H9 (cell line): Measurements from ENCODE around the gene HS6ST3. TPM values are rescaled to one million over a fixed set of nuclear protein-coding genes. Genes with fewer than 3 reads are reported as not detected.

Experiments used
- DNase-seq: peaks from one replicate; pipeline ENCODE4 v3.0.0-alpha.2; 2017
- H2AFZ ChIP-seq: one replicate; pipeline ENCODE4 v1.6.1; 2013; ENCODE audit warnings: mild to moderate bottlenecking, low read length, control low read depth, moderate library complexity
- H2AK5ac ChIP-seq: 2 replicates; pipeline ENCODE4 v1.6.1; 2013; ENCODE audit warnings: low read length, control low read depth, mixed read lengths; ENCODE audit not compliant: insufficient read length
- H2BK120ac ChIP-seq: one replicate; pipeline ENCODE4 v1.6.1; 2013; ENCODE audit warnings: low read depth, mild to moderate bottlenecking, low read length, control low read depth, inconsistent platforms; ENCODE audit not compliant: poor library complexity, severe bottlenecking
- H2BK12ac ChIP-seq: 2 replicates; pipeline ENCODE4 v1.6.1; 2013; ENCODE audit warnings: low read length, control low read depth, mixed read lengths, low read depth; ENCODE audit not compliant: insufficient read length
- H2BK15ac ChIP-seq: 2 replicates; pipeline ENCODE4 v1.6.1; 2013; ENCODE audit warnings: low read depth, low read length, control low read depth
- H2BK20ac ChIP-seq: one replicate; pipeline ENCODE4 v1.6.1; 2013; ENCODE audit warnings: low read depth, mild to moderate bottlenecking, low read length, control low read depth, inconsistent platforms; ENCODE audit not compliant: poor library complexity, severe bottlenecking
- H2BK5ac ChIP-seq: 2 replicates; pipeline ENCODE4 v1.6.1; 2013; ENCODE audit warnings: low read length, control low read depth, mixed read lengths; ENCODE audit not compliant: insufficient read length
- H3K14ac ChIP-seq: 2 replicates; pipeline ENCODE4 v1.6.1; 2013; ENCODE audit warnings: low read length, control low read depth; ENCODE audit not compliant: insufficient read depth
- H3K18ac ChIP-seq: 2 replicates; pipeline ENCODE4 v1.6.1; 2013; ENCODE audit warnings: low read depth, mild to moderate bottlenecking, mixed read lengths, low read length, control low read depth; ENCODE audit not compliant: insufficient read length
- H3K23ac ChIP-seq: 2 replicates; pipeline ENCODE4 v1.6.1; 2013; ENCODE audit warnings: low read length, control low read depth, mixed read lengths, low read depth; ENCODE audit not compliant: insufficient read length
- H3K23me2 ChIP-seq: 2 replicates; pipeline ENCODE4 v1.6.1; 2013; ENCODE audit warnings: low read depth, mild to moderate bottlenecking, mixed read lengths, low read length, control low read depth; ENCODE audit not compliant: insufficient read length, poor library complexity, severe bottlenecking
- H3K27ac ChIP-seq: 2 replicates; pipeline ENCODE4 v1.5.1; 2013; ENCODE audit warnings: low read length, control low read depth, mixed read lengths, low read depth; ENCODE audit not compliant: insufficient read length
- H3K27me3 ChIP-seq: 2 replicates; pipeline ENCODE4 v1.6.1; 2013; ENCODE audit warnings: low read length, control low read depth, inconsistent platforms; ENCODE audit not compliant: insufficient read depth
- H3K4ac ChIP-seq: 2 replicates; pipeline ENCODE4 v1.6.1; 2013; ENCODE audit warnings: low read depth, mild to moderate bottlenecking, control low read depth, inconsistent platforms, low read length, moderate library complexity
- H3K4me1 ChIP-seq: 2 replicates; pipeline ENCODE4 v1.6.1; 2013; ENCODE audit warnings: low read length, control low read depth, inconsistent platforms; ENCODE audit not compliant: insufficient read depth
- H3K4me2 ChIP-seq: 2 replicates; pipeline ENCODE4 v1.6.1; 2013; ENCODE audit warnings: low read length, control low read depth, mixed read lengths; ENCODE audit not compliant: insufficient read length, insufficient read depth
- H3K56ac ChIP-seq: 2 replicates; pipeline ENCODE4 v1.6.1; 2013; ENCODE audit warnings: low read depth, mild to moderate bottlenecking, mixed read lengths, low read length, control low read depth; ENCODE audit not compliant: insufficient read length
- H3K79me1 ChIP-seq: 2 replicates; pipeline ENCODE4 v1.6.1; 2013; ENCODE audit warnings: low read depth, mild to moderate bottlenecking, moderate library complexity, low read length, control low read depth, inconsistent platforms; ENCODE audit not compliant: insufficient read depth, poor library complexity, severe bottlenecking
- H3K79me2 ChIP-seq: 2 replicates; pipeline ENCODE4 v1.6.1; 2013; ENCODE audit warnings: low read length, control low read depth, inconsistent platforms; ENCODE audit not compliant: insufficient read depth
- H3K9ac ChIP-seq: 2 replicates; pipeline ENCODE4 v1.6.1; 2013; ENCODE audit warnings: low read length, control low read depth, mixed read lengths; ENCODE audit not compliant: insufficient read length; ENCODE audit errors: extremely low read depth
- H3K9me3 ChIP-seq: one replicate; pipeline ENCODE4 v1.6.1; 2013; ENCODE audit warnings: low read depth, low read length, inconsistent platforms; ENCODE audit not compliant: control insufficient read depth
- H3T11ph ChIP-seq: one replicate; pipeline ENCODE4 v1.6.1; 2013; ENCODE audit warnings: mild to moderate bottlenecking, low read length, control low read depth, inconsistent platforms
- H4K20me1 ChIP-seq: one replicate; pipeline ENCODE4 v1.6.1; 2013; ENCODE audit not compliant: control insufficient read depth, insufficient read length, insufficient read depth
- H4K5ac ChIP-seq: 2 replicates; pipeline ENCODE4 v1.6.1; 2013; ENCODE audit warnings: low read depth, mild to moderate bottlenecking, mixed read lengths, low read length, control low read depth; ENCODE audit not compliant: insufficient read length
- H4K8ac ChIP-seq: replicated peaks from 2 replicates; pipeline ENCODE4 v1.6.1; 2013; ENCODE audit warnings: low read length, control low read depth, mixed read lengths, low read depth; ENCODE audit not compliant: insufficient read length
- H4K91ac ChIP-seq: 2 replicates; pipeline ENCODE4 v1.6.1; 2013; ENCODE audit warnings: low read depth, mild to moderate bottlenecking, moderate library complexity, mixed read lengths, low read length, control low read depth; ENCODE audit not compliant: insufficient read length
- H3K27ac Mint-ChIP-seq, 3 experiments: 2 replicates in 2 of 3; 3 replicates in 1 of 3; pipeline ENCODE4 v1.8.0; 2020 to 2021; ENCODE audit warnings: mixed read lengths in 3 of 3, mild to moderate bottlenecking in 1 of 3, moderate library complexity in 1 of 3
- H3K27me3 Mint-ChIP-seq: 2 replicates; pipeline ENCODE4 v1.8.0; 2021; ENCODE audit warnings: low read depth, mild to moderate bottlenecking, moderate library complexity, mixed read lengths
- H3K36me3 Mint-ChIP-seq, 3 experiments: 2 replicates in 2 of 3; 3 replicates in 1 of 3; pipeline ENCODE4 v1.8.0; 2020 to 2021; ENCODE audit warnings: low read depth in 3 of 3, mixed read lengths in 3 of 3; ENCODE audit not compliant: insufficient read depth in 1 of 3
- H3K4me1 Mint-ChIP-seq, 2 experiments: 2 replicates each; pipeline ENCODE4 v1.8.0; 2020; ENCODE audit warnings: mixed read lengths in 2 of 2
- H3K4me3 Mint-ChIP-seq, 2 experiments: 2 replicates in 1 of 2; 3 replicates in 1 of 2; pipeline ENCODE4 v1.8.0; 2020 to 2021; ENCODE audit warnings: mild to moderate bottlenecking in 2 of 2, mixed read lengths in 2 of 2, moderate library complexity in 1 of 2
- H3K9me3 Mint-ChIP-seq, 2 experiments: 2 replicates in 1 of 2; 3 replicates in 1 of 2; pipeline ENCODE4 v1.8.0; 2020; ENCODE audit warnings: mild to moderate bottlenecking in 2 of 2, mixed read lengths in 2 of 2, moderate library complexity in 1 of 2
- CTCF ChIP-seq: fragments of 200-600 bp; sonication (generic); conservative IDR thresholded peaks from 3 replicates; pipeline ENCODE4 v1.8.0; 2021; ENCODE audit warnings: antibody characterized with exemption, mild to moderate bottlenecking
- WGBS: extraction: QIAGEN DNeasy Blood & Tissue Kit; methylation state at CpG from one replicate; pipeline ENCODE4 v1.1.7; 2013; ENCODE audit warnings: missing lambda C conversion rate, low lambda C conversion rate, mixed read lengths; ENCODE audit not compliant: insufficient read length; ENCODE audit errors: extremely low coverage; 5-methylcytosine and 5-hydroxymethylcytosine counted together
- total RNA-seq: library from RNA; stranded (reverse); gene quantifications from 2 replicates; pipeline ENCODE4 v1.2.1, GENCODE V29; 2021

Gene HS6ST3
- total RNA-seq, 1 experiment from 2014 or later, result 0.44 TPM

- Histone ChIP-seq H3K4me2 (no peak overlapping the region), H4K5ac (no peak overlapping the region), H4K91ac (no peak overlapping the region), H2BK15ac (no peak overlapping the region), H3K27ac (no peak overlapping the region), H3K14ac (no peak overlapping the region), H3K9ac (no peak overlapping the region), H2BK5ac (no peak overlapping the region), H2BK12ac (no peak overlapping the region), H3K18ac (no peak overlapping the region), H3K9me3 (no peaks in the 10 kb centered on the region), H3K79me1 (no peaks in the 10 kb centered on the region), H3K79me2 (no peaks in the 10 kb centered on the region), H3K4ac (no peak overlapping the region), H3K56ac (no peak overlapping the region), H3K27me3 (no peaks in the 10 kb centered on the region), H2AFZ (no peak overlapping the region), H4K8ac (no peak overlapping the region), H3K4me1 (no peaks in the 10 kb centered on the region), H2AK5ac (no peak overlapping the region), H2BK20ac (no peak overlapping the region), H3T11ph (no peak overlapping the region), H4K20me1 (no peaks in the 10 kb centered on the region), H3K23ac (no peak overlapping the region), H2BK120ac (no peak overlapping the region), H3K23me2 (no peaks in the 10 kb centered on the region)
- no CpG with 5 or more reads among the region's 2 CpGs for WGBS
- peaks cover 0 to 7% (median 4%) of the 10 kb centered on the region in 3 experiments; a peak in 4 of 7 replicates for H3K36me3 Mint-ChIP-seq
- no peak overlapping the region for H3K4me3 Mint-ChIP-seq
- no peak for TF ChIP-seq CTCF
- H3K9me3 Mint-ChIP-seq, result peaks cover 7 to 16% of the 10 kb centered on the region in 2 experiments
- H3K27ac Mint-ChIP-seq, result no peak overlapping the region
- H3K27me3 Mint-ChIP-seq, result no peaks in the 10 kb centered on the region; the same call in 1 of the 2 replicates
- no peak for DNase-seq
- H3K4me1 Mint-ChIP-seq, result no peaks in the 10 kb centered on the region
These were observed 610.8 kb downstream of the HS6ST3 start for GRCh38 chr13:96700657-96701056.
